Choroid plexus epithelial cell (primary cell): Measurements from ENCODE around the gene FAM118B.

Source experiments
- DNase-seq: peaks from one replicate; pipeline ENCODE4 v3.0.0-alpha.2; 2010; ENCODE audit warnings: low read depth
- H3K4me3 ChIP-seq: 2 replicates; pipeline ENCODE4 v1.5.1; 2011; ENCODE audit warnings: low read depth, mild to moderate bottlenecking, control low read depth, low read length, moderate library complexity
- CTCF ChIP-seq: conservative IDR thresholded peaks from 2 replicates; pipeline ENCODE4 v1.5.1; 2011; ENCODE audit warnings: low read depth, mild to moderate bottlenecking, control low read depth, inconsistent platforms, low read length, moderate library complexity

FAM118B gene

GRCh38 chr11:126165757-126166156 is 45.8 kb upstream of the FAM118B start:
- DNase-seq, result no peak
- no peak for TF ChIP-seq CTCF
- H3K4me3 ChIP-seq, result no peak overlapping the region

GRCh38 chr11:126166413-126166812 is 45.2 kb upstream of the FAM118B start:
- no peak for DNase-seq
- TF ChIP-seq CTCF, result no peak
- no peak overlapping the region for H3K4me3 ChIP-seq

DNA sequence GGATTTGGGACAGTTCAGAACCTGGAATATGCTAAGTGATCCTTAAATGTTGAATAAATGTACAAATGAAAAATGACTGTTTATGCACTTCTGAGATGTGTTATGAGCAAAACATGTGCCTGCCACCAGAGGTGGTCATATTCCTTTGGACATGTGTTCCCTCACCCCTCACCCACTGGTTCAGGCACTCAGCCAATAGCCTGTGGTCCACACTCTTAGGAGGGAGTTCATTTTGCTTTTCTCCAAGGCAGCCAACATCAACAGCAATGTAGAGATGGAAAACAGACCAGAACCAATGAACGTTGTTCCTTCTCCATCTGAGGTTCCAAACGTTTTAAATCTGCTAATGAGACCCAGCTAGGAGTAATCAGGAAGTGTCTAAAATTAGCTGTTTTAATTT is 44.1 kb upstream of the FAM118B start:
- DNase-seq, result peak; percentile 11
- no peak for TF ChIP-seq CTCF

GRCh38 chr11:126169291-126169690 is 42.3 kb upstream of the FAM118B start:
- no peak overlapping the region for H3K4me3 ChIP-seq
- no peak for DNase-seq
- no peak for TF ChIP-seq CTCF

More for the DNA sequence above, 44.1 kb upstream of the FAM118B start:
- no peak overlapping the region for H3K4me3 ChIP-seq

DNA sequence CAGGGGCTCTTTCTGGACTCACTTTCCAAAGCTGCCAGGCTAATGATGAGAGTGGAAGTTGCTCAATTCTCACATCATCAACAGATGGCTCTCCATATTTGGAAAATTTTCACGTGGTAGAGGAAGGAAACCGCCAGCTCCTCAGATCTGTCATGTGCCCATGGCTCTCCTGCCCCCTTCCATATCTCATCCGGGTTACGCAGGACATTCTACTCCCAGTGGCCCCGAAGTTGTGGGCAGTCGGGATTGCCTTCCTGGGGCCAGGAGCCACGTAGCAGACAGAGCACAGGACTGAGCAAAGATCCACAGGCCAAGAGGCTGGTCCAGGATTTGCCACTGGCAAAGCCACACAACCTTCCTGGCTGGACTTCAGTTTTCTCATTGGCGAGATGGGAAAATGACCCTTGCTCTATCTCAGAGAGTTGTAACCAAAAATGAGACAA is 39.0 kb upstream of the FAM118B start:
- DNase-seq, result no peak
- TF ChIP-seq CTCF, result no peak
- H3K4me3 ChIP-seq, result no peak overlapping the region

DNA sequence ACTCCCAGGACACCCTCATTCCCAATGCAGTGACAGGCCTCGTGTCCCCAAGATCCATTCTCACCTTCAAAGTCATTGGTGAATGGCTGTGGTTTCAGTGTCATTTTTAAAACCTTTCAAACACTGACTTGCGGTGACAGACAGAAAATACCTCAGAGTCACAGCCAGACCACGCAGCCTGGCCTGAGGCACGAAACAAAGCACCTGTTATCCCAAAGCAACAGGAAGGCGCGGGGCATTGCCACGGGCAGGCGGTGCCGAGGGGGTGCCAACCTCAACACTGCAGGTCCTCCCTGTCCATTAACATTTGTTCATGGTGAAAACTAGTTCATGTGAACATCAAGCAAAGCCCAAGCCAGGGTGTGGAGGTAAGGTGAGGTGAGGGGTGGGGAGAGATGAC is 38.3 kb upstream of the FAM118B start:
- H3K4me3 ChIP-seq, result no peak overlapping the region
- DNase-seq, result no peak
- no peak for TF ChIP-seq CTCF

DNA sequence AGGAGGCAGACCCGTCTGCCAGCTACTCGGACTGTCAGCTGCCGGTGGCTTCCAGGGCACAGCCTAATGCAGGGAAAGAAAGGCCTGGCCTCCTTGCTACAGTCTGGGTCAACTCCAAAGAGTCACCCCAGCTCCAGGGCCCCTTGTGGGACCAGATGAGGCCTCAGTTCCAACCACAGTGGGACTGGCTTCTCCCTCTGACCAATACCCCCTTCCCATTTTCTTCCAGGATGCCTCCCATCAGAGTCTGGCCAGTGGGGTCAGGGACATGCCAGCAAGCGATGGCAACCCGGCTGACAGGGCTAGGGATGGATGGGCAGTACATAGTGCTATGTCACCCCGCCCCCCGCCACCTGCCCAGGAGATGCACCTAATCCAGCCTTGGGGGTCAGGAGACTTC is 36.8 kb upstream of the FAM118B start:
- TF ChIP-seq CTCF, result no peak
- no peak for DNase-seq
- no peak overlapping the region for H3K4me3 ChIP-seq
